ENCODE measurements around the gene HDAC4. TPM values are rescaled to one million over a fixed set of nuclear protein-coding genes. Genes with fewer than 3 reads are reported as not detected.

The HDAC4 gene
- total and polyA plus RNA-seq, 2 of the 8 experiments (the other 6 are each of a cell fraction or from before 2014, with no cell fraction given) = 15.4 to 31.5 TPM

DNA sequence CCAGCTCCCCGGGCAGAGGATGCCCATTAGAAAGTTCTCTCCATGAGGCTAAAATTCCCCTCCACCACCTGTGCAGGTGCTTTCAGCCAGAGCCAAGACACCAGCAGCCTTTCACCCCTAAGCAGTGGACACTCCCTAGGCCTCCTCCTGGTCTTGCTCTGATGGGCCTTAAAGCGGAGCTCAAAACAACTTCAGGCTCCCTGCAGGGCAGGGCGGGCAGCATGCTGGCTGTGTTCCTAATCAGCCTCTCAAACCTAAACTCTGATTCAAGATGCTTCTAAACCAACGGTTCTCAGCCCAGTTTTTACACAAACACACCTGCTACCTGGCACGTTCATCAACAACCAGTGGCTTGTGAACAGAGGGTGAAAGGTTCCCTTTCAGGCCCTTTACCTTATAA, 298.6 kb downstream of the HDAC4 start:
- 82% methylated on average over 5 of the region's 5 CpGs; no CpG with 5 or more reads in 1 of the 2 experiments for WGBS, 2 experiments (ENCODE audit: extremely low coverage in 1 of 2, insufficient coverage in 1 of 2, insufficient read length in 1 of 2, insufficient replicate concordance in 2 of 2, low coverage in 1 of 2, low lambda C conversion rate in 2 of 2, missing lambda C conversion rate in 1 of 2)
- no peak overlapping the region for H3K14ac ChIP-seq (ENCODE audit: insufficient read length)
- H2BK12ac ChIP-seq (ENCODE audit: low read depth, low read length) = no peak overlapping the region
- H3K4ac ChIP-seq (replicated peaks; ENCODE audit: insufficient read length, low read depth, low read length) = no peak overlapping the region
- no peak overlapping the region for H4K91ac ChIP-seq (replicated peaks; ENCODE audit: insufficient read length, low read length)
- H3K36me3 ChIP-seq (ENCODE audit: control insufficient read depth in 2 of 4, insufficient read depth in 4 of 4, low read length in 3 of 4) = peaks cover 0 to 5% (median 2%) of the 10 kb centered on the region in 4 experiments; a peak in 4 of 8 replicates
- no peak overlapping the region for H2BK5ac ChIP-seq (ENCODE audit: low read depth, low read length)
- no peak overlapping the region for H3K56ac ChIP-seq (replicated peaks; ENCODE audit: insufficient read length, low read depth, low read length)
- no peaks in the 10 kb centered on the region for H3K9me3 ChIP-seq (ENCODE audit: insufficient read depth in 2 of 2, low read depth in 1 of 2, low read length in 1 of 2)
- no peak overlapping the region for H3K9ac ChIP-seq (replicated peaks in 1 of 4; ENCODE audit: extremely low read depth in 1 of 4, low read depth in 3 of 4, low read length in 3 of 4)
- H3K18ac ChIP-seq (ENCODE audit: extremely low read depth, low read length) = no peak overlapping the region
- ChIA-PET POLR2A (ENCODE audit: partially characterized antibody) (no interaction called here), CTCF (ENCODE audit: partially characterized antibody) (interaction anchor here (0.6 to 1.3 kb wide), 2 partner anchors 13 to 306 kb away, joined by 3 to 4 read pairs; no protein-coding TSS in a partner anchor)
- H3K79me2 ChIP-seq (ENCODE audit: control insufficient read depth in 1 of 2, insufficient read depth in 2 of 2, low read length in 2 of 2) = no peaks in the 10 kb centered on the region
- no peak overlapping the region for H4K5ac ChIP-seq (ENCODE audit: insufficient read length, low read depth, low read length)
- peaks cover 0 to 2% of the 10 kb centered on the region in 2 experiments for H4K20me1 ChIP-seq (replicated peaks in 1 of 2; ENCODE audit: control insufficient read depth in 1 of 2, insufficient read depth in 2 of 2, low read length in 2 of 2)
- FAIRE-seq (no peak), DNase-seq (ENCODE audit: low read depth in 1 of 2, low spot score in 2 of 2) (no peak)
- no peaks in the 10 kb centered on the region for H3K23me2 ChIP-seq (ENCODE audit: low read depth, low read length)
- no peak overlapping the region for H3K27ac ChIP-seq (ENCODE audit: low read depth, low read length)
- H2BK20ac ChIP-seq (ENCODE audit: low read length) = no peak overlapping the region
- H3K4me1 ChIP-seq (replicated peaks in 1 of 4; ENCODE audit: control insufficient read depth in 3 of 4, insufficient read depth in 4 of 4, low read length in 3 of 4) = no peaks in the 10 kb centered on the region
- H3K79me1 ChIP-seq (ENCODE audit: low read depth, low read length) = no peaks in the 10 kb centered on the region
- H4K8ac ChIP-seq (ENCODE audit: extremely low read depth, insufficient read depth, low read length) = no peak overlapping the region
- no peak overlapping the region for H2BK120ac ChIP-seq (replicated peaks; ENCODE audit: low read depth, low read length)
- H3K27me3 ChIP-seq (replicated peaks in 1 of 4; ENCODE audit: control insufficient read depth in 3 of 4, extremely low read depth in 1 of 4, insufficient read depth in 3 of 4, low read length in 3 of 4) = no peaks in the 10 kb centered on the region
- H2BK15ac ChIP-seq (ENCODE audit: low read length) = no peak overlapping the region
- no peak overlapping the region for H3K4me3 ChIP-seq (ENCODE audit: extremely low read depth in 1 of 4, insufficient read depth in 2 of 4, low read depth in 3 of 4, low read length in 4 of 4)
- no peak overlapping the region for H2AK5ac ChIP-seq (ENCODE audit: low read depth, low read length)
- no peak overlapping the region for H3K23ac ChIP-seq (ENCODE audit: insufficient read length)
- TF ChIP-seq BACH1 (IDR thresholded peaks at IDR 0.05; ENCODE audit: low read length) = no peak
- TF ChIP-seq, protein P1, sequence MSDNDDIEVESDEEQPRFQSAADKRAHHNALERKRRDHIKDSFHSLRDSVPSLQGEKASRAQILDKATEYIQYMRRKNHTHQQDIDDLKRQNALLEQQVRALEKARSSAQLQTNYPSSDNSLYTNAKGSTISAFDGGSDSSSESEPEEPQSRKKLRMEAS (IDR thresholded peaks at IDR 0.05) = no peak
- TF ChIP-seq CEBPB (IDR thresholded peaks at IDR 0.05; ENCODE audit: low read depth, low read length) = no peak
- TF ChIP-seq KDM5A (IDR thresholded peaks at IDR 0.05; ENCODE audit: low read length) = no peak
- no peak for TF ChIP-seq KDM4A (IDR thresholded peaks at IDR 0.05; ENCODE audit: low read depth, low read length, severe bottlenecking)
- no peak for TF ChIP-seq NRF1 (IDR thresholded peaks at IDR 0.05; ENCODE audit: low read depth, low read length)
- TF ChIP-seq SIRT6 (IDR thresholded peaks at IDR 0.05; ENCODE audit: low read length) = no peak
- no peak for TF ChIP-seq CTBP2 (IDR thresholded peaks at IDR 0.05; ENCODE audit: borderline replicate concordance, insufficient read depth, insufficient read length, low read length)
- TF ChIP-seq TAF7 (optimal IDR thresholded peaks at IDR 0.05; ENCODE audit: borderline replicate concordance, low read depth, low read length) = no peak
- no peak overlapping the region for H2AFZ ChIP-seq (ENCODE audit: low read length)
- no peak overlapping the region for H3K4me2 ChIP-seq (ENCODE audit: insufficient read depth in 1 of 2, low read depth in 2 of 2, low read length in 2 of 2)

All from H1 (cell line).